Measurements from ENCODE around the gene RPUSD4. TPM values are rescaled to one million over a fixed set of nuclear protein-coding genes. Genes with fewer than 3 reads are reported as not detected.

Gene RPUSD4
- polyA plus RNA-seq, 2 of the 4 experiments (the other 2 are of a cell fraction) = 15.4 to 16.2 TPM

GRCh38 chr11:126246636-126247035, 35.2 kb upstream of the RPUSD4 start:
- H3K9me3 ChIP-seq = no peaks in the 10 kb centered on the region
- TF ChIP-seq KDM1A (IDR thresholded peaks at IDR 0.05; ENCODE audit: low read depth) (no peak), ESRRA (IDR thresholded peaks at IDR 0.05; ENCODE audit: borderline replicate concordance, low read length) (no peak), SREBF2 (IDR thresholded peaks at IDR 0.05) (no peak), ZFP36 (IDR thresholded peaks at IDR 0.05; ENCODE audit: borderline replicate concordance, partially characterized antibody) (no peak), POLR2AphosphoS2 (conservative IDR thresholded peaks at IDR 0.05; ENCODE audit: low read length) (no peak), ATOH8 (CRISPR knock-in tag; IDR thresholded peaks at IDR 0.05; ENCODE audit: low read depth) (no peak), HES2 (IDR thresholded peaks at IDR 0.05) (no peak), CEBPB (IDR thresholded peaks at IDR 0.05) (no peak), TP53 (CRISPR knock-in tag; IDR thresholded peaks at IDR 0.05) (no peak), HOXB5 (CRISPR knock-in tag; IDR thresholded peaks at IDR 0.05) (no peak), NR3C1 (IDR thresholded peaks at IDR 0.05) (no peak), REST (IDR thresholded peaks at IDR 0.05) (no peak), BCL3 (IDR thresholded peaks at IDR 0.05) (no peak), RCOR1 (IDR thresholded peaks at IDR 0.05; ENCODE audit: low read depth, low read length) (no peak), HEYL (CRISPR knock-in tag; IDR thresholded peaks at IDR 0.05) (no peak), HDAC2 (IDR thresholded peaks at IDR 0.05) (no peak), MYC (IDR thresholded peaks at IDR 0.05; ENCODE audit: borderline replicate concordance, low read length) (no peak), POLR2A (IDR thresholded peaks at IDR 0.05; ENCODE audit: low read length) (no peak), CBX8 (IDR thresholded peaks at IDR 0.05) (no peak)
- TF ChIP-seq, protein P1, sequence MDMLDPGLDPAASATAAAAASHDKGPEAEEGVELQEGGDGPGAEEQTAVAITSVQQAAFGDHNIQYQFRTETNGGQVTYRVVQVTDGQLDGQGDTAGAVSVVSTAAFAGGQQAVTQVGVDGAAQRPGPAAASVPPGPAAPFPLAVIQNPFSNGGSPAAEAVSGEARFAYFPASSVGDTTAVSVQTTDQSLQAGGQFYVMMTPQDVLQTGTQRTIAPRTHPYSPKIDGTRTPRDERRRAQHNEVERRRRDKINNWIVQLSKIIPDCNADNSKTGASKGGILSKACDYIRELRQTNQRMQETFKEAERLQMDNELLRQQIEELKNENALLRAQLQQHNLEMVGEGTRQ (IDR thresholded peaks at IDR 0.05) = no peak
- no peak overlapping the region for H3K4me2 ChIP-seq
- ChIA-PET POLR2A (no interaction called here), CTCF (no interaction called here)
- FAIRE-seq = no peak
- WGBS (ENCODE audit: missing lambda C conversion rate) = 100% methylated on average over 2 of the region's 2 CpGs
- H3K4me1 ChIP-seq = no peaks in the 10 kb centered on the region
- no peak for ATAC-seq
- H3K4me3 ChIP-seq = no peak overlapping the region
- H3K27ac ChIP-seq = no peak overlapping the region
- DNase-seq (ENCODE audit: low read depth in 1 of 2, low spot score in 1 of 2) = no peak

- DNase-seq (ENCODE audit: low read depth in 1 of 2, low spot score in 1 of 2) (no peak), FAIRE-seq (no peak), ATAC-seq (no peak)
- no peaks in the 10 kb centered on the region for H3K9me3 ChIP-seq
- no peak overlapping the region for H3K4me3 ChIP-seq
- ChIA-PET POLR2A (no interaction called here), CTCF (no interaction called here)
- H3K4me1 ChIP-seq = peaks cover 6% of the 10 kb centered on the region; the same call in 2 of the 3 replicates
- no peak overlapping the region for H3K27ac ChIP-seq
- no peak for TF ChIP-seq ZNF302 (CRISPR knock-in tag; IDR thresholded peaks at IDR 0.05)
- TF ChIP-seq JUNB (IDR thresholded peaks at IDR 0.05) = no peak
- TF ChIP-seq HOXB5 (CRISPR knock-in tag; IDR thresholded peaks at IDR 0.05) = no peak
- no peak for TF ChIP-seq CHD2 (IDR thresholded peaks at IDR 0.05; ENCODE audit: low read length, partially characterized antibody)
- no peak for TF ChIP-seq TFCP2L1 (CRISPR knock-in tag; IDR thresholded peaks at IDR 0.05)
- TF ChIP-seq HMGXB4 (CRISPR knock-in tag; IDR thresholded peaks at IDR 0.05; ENCODE audit: borderline replicate concordance) = no peak
- no peak for TF ChIP-seq MAX (IDR thresholded peaks at IDR 0.05)
- no peak for TF ChIP-seq EHMT2 (IDR thresholded peaks at IDR 0.05; ENCODE audit: low read depth)
- no peak for TF ChIP-seq HES2 (IDR thresholded peaks at IDR 0.05)
- TF ChIP-seq RFX5 (IDR thresholded peaks at IDR 0.05) = no peak
- WGBS (ENCODE audit: missing lambda C conversion rate) = 91% methylated on average over 4 of the region's 4 CpGs
- no peak overlapping the region for H3K4me2 ChIP-seq
These were observed 21.9 kb upstream of the RPUSD4 start for GRCh38 chr11:126233391-126233790.

All from A549 (cell line).